Pulmonary artery endothelial cell (primary cell): Measurements from ENCODE around the gene TRPM2. TPM values are rescaled to one million over a fixed set of nuclear protein-coding genes. Genes with fewer than 3 reads are reported as not detected.
A peak's percentile ranks its signal among the peaks of the same experiment; 100 is the strongest.
"Not testable (repeated sequence)": the region's sequence is repeated elsewhere in the genome, so short reads cannot be mapped to it uniquely, and the experiment has no call there.

Source experiments
- DNase-seq: peaks from one replicate; pipeline ENCODE4 v3.0.0-alpha.2; 2011; ENCODE audit warnings: low read depth, low spot score
- total RNA-seq: library from RNA; depleted of rRNA; stranded (reverse); fragments of >200 nt; gene quantifications from 2 replicates; pipeline ENCODE4 v1.2.3, GENCODE V29; 2014

TRPM2 gene
- total RNA-seq, 1 donor from 2014 or later, result not detected

GRCh38 chr21:44334329-44335030, 18.9 kb upstream of the TRPM2 start:
- DNase-seq, result no peak

- no peak for DNase-seq
These were observed 18.0 kb upstream of the TRPM2 start for GRCh38 chr21:44335266-44336059.

- no peak for DNase-seq
These were observed 16.0 kb upstream of the TRPM2 start for GRCh38 chr21:44337449-44337848.

GRCh38 chr21:44337941-44338895, 15.2 kb upstream of the TRPM2 start:
- DNase-seq, result peak; percentile 13

GRCh38 chr21:44338971-44339910, 14.2 kb upstream of the TRPM2 start, which contains the start of gene CFAP410:
Gene CFAP410, minus strand, starts transcription at chr21:44339390. Its CDS starts 196 bp downstream, at chr21:44339194.
- peak; percentile 87 for DNase-seq

GRCh38 chr21:44341726-44342458, 11.5 kb upstream of the TRPM2 start:
- not testable (repeated sequence) for DNase-seq

- not testable (repeated sequence) for DNase-seq
These were observed 10.4 kb upstream of the TRPM2 start for GRCh38 chr21:44342981-44343380.

GRCh38 chr21:44344541-44345183, 8.8 kb upstream of the TRPM2 start:
- DNase-seq, result no peak

- DNase-seq, result no peak
These were observed 7.9 kb upstream of the TRPM2 start for GRCh38 chr21:44345495-44345894.

- DNase-seq, result no peak
These were observed 5.4 kb upstream of the TRPM2 start for GRCh38 chr21:44347911-44348451.

- DNase-seq, result no peak
These were observed 4.6 kb upstream of the TRPM2 start for GRCh38 chr21:44348861-44349260.

GRCh38 chr21:44349416-44349846, 4.0 kb upstream of the TRPM2 start:
- DNase-seq, result no peak

GRCh38 chr21:44349847-44350772, 3.3 kb upstream of the TRPM2 start:
- DNase-seq, result no peak

GRCh38 chr21:44350773-44351481, 2.5 kb upstream of the TRPM2 start:
- no peak for DNase-seq

- no peak for DNase-seq
These were observed 1.7 kb upstream of the TRPM2 start for GRCh38 chr21:44351535-44352252.

- no peak for DNase-seq
These were observed 1.1 kb upstream of the TRPM2 start for GRCh38 chr21:44352253-44352860.
